IPS-18c (cell line): ENCODE measurements around the gene VWA7.
"Not testable (repeated sequence)": the region's sequence is repeated elsewhere in the genome, so short reads cannot be mapped to it uniquely, and the experiment has no call there.

Experiments used
- H3K4me3 ChIP-seq: 2 replicates; pipeline ENCODE4 v1.7.0; 2013; ENCODE audit warnings: low read depth, mild to moderate bottlenecking, low read length, moderate library complexity; ENCODE audit not compliant: insufficient read depth
- H3K9me3 ChIP-seq: one replicate; pipeline ENCODE4 v1.6.1; 2013; ENCODE audit warnings: mild to moderate bottlenecking, low read length, moderate library complexity; ENCODE audit not compliant: control insufficient read depth, insufficient read depth

The VWA7 gene

DNA sequence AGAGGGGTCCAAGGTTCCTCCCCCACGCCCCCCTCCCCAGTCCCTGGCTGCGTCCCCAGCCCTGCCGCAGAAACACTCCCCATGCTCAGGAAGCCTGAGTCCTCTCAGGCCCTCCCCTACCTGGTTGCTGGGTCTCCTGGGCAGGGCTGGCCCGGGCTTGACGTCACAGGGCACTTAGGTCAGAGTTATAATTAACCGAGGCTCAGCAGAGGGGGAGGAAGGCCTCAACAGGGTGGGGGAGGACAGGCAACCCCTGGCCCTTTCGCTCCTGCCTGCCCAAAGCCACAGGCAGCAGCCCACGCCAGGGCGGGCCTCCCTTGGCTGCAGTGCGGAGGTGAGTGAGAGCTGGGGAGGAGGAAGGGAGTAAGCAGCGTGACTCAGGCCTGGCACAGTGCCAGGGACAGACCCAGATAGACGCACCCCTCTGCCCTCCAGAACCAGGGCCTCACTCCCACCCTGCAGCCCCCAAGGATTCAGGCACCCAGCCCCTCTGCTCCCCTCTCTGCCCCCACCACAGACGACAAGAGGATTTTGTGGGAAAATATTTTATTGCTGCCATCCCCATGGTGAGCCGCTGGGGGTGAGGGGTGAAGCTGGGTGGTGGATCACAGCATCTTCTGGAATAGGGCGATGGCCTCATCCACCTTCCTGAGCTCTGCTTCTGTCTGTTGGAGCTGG, at the start of gene VWA7:
Gene VWA7, minus strand, starts transcription at position 340 of the 678 bp plus-strand sequence. CDS start 549 bp downstream, outside the sequence.
- Histone ChIP-seq H3K4me3 (no peak within 1 kb of the TSS; the same call in 1 of the 2 replicates), H3K9me3 (no peaks in the 10 kb centered on the region)

GRCh38 chr6:31826793-31827285, 49.7 kb upstream of the VWA7 start:
- H3K4me3 ChIP-seq, result peak overlapping the region; percentile 57
- H3K9me3 ChIP-seq, result no peaks in the 10 kb centered on the region

GRCh38 chr6:31825553-31825952, 48.4 kb upstream of the VWA7 start:
- Histone ChIP-seq H3K4me3 (no peak overlapping the region), H3K9me3 (no peaks in the 10 kb centered on the region)

DNA sequence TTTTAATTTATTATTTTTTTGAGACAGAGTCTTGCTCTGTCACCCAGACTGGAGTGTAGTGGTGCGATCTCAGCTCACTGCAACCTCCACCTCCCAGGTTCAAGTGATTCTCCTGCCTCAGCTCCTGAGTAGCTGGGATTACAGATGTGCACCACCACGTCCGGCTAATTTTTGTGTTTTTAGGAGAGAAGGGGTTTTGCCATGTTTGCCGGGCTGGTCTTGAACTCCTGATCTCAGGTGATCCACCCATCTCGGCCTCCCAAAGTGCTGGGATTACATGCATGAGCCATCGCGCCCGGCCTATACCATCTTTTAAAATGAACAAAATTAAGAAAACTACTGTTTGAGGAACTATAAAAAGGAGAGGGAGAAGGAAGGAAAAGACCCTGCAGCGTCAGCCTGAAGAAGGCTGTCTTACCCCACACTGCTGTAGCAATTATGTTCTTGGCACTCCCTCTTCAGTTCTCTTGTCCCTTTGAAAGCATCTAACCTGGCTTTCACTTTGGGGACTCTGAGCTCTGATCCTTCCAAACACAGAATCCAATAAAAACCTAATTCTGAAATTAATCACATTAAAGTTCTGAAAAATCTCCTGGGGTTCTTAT, 46.6 kb upstream of the VWA7 start:
- not testable (repeated sequence) for H3K4me3 ChIP-seq, H3K9me3 ChIP-seq

GRCh38 chr6:31822036-31822821, 45.1 kb upstream of the VWA7 start:
- H3K9me3 ChIP-seq, result no peaks in the 10 kb centered on the region
- peak overlapping the region; percentile 69 for H3K4me3 ChIP-seq

DNA sequence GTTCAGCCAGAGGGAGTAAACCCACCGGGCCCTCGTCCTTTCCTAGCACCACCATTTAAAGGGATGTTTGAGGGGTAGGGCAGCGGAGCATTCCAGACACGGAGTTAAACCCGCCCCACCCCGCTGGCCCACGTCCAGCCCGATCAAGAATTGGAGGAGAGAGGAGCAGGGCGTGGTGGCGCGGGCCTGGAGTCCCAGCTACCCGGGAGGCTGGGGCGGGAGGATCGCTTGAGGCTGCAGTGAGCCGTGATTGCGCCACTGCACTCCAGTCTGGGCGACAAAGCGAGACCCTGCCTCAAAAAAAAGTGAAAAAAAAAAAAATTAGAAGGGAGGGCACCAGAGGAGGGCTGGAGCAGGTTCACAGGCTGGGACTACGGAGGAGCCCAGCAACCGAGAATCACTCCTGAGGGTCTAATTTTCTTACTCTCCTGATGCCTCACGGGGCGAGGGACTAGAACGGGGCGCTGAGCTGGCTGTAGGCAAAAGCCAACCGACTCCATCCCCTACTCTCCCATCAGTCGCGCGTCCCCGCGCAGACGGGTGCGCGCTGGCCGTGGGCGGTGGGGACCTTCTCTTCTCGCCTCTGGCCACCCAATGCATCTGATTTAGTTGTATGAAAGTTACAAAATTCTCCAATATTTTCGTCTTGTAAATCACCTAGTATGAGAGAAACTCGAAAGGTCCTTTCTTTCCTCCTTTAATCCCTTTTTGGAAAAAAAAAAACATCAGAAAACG, 44.3 kb upstream of the VWA7 start:
- H3K4me3 ChIP-seq, result peak overlapping the region; percentile 69
- no peaks in the 10 kb centered on the region for H3K9me3 ChIP-seq

DNA sequence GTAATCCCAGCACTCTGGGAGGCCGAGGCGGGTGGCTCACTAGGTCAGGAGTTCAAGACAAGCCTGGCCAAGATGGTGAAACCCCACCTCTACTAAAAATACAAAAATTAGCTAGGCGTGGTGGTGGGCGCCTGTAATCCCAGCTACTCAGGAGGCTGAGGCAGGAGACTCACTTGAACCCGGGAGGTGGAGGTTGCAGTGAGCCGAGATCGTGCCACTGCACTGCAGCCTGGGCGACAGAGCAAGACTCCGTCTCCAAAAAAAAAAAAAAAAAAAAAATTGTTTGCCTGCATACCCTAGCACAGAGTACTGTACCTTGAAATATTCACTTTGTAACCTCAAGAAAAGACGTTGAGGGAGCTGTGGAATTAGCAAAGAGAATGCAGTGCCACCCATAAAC, 43.3 kb upstream of the VWA7 start:
- H3K4me3 ChIP-seq, result not testable (repeated sequence)

GRCh38 chr6:31819871-31820299, 42.8 kb upstream of the VWA7 start:
- no peak overlapping the region for H3K4me3 ChIP-seq
- H3K9me3 ChIP-seq, result no peaks in the 10 kb centered on the region

More for the DNA sequence above, 43.3 kb upstream of the VWA7 start:
- not testable (repeated sequence) for H3K9me3 ChIP-seq

- not testable (repeated sequence) for H3K4me3 ChIP-seq, H3K9me3 ChIP-seq
Observed at GRCh38 chr6:31817929-31818511, 40.9 kb upstream of the VWA7 start.

- H3K9me3 ChIP-seq, result not testable (repeated sequence)
- H3K4me3 ChIP-seq, result peak overlapping the region; percentile 36
Observed at GRCh38 chr6:31817133-31817928, 40.2 kb upstream of the VWA7 start.

DNA sequence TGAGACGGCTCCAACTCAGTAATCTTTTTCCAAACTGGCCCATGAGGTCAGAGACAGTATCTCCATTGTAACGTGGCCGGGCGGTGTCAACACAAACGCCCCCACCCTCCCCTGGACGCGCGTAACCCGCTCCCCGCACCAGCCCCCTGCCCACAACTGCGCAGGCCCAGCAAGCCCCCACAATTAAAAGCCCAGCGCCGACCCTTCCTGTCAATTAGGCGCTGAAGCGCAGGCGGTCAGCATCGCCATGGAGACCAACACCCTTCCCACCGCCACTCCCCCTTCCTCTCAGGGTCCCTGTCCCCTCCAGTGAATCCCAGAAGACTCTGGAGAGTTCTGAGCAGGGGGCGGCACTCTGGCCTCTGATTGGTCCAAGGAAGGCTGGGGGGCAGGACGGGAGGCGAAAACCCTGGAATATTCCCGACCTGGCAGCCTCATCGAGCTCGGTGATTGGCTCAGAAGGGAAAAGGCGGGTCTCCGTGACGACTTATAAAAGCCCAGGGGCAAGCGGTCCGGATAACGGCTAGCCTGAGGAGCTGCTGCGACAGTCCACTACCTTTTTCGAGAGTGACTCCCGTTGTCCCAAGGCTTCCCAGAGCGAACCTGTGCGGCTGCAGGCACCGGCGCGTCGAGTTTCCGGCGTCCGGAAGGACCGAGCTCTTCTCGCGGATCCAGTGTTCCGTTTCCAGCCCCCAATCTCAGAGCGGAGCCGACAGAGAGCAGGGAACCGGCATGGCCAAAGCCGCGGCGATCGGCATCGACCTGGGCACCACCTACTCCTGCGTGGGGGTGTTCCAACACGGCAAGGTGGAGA, 38.1 kb upstream of the VWA7 start, which contains the start of the genes HSPA1A and HSPA1L:
Gene HSPA1A, plus strand, starts transcription at position 519 of the 814 bp plus-strand sequence. Its CDS starts 214 bp downstream, at position 733.
Gene HSPA1L, minus strand, starts transcription at position 259 of the 814 bp plus-strand sequence. CDS start 3,311 bp downstream, outside the sequence.
- Histone ChIP-seq H3K9me3 (no peaks in the 10 kb centered on the region), H3K4me3 (peak within 1 kb of the TSS; percentile 66)

GRCh38 chr6:31814677-31815024, 37.5 kb upstream of the VWA7 start:
- Histone ChIP-seq H3K4me3 (peak overlapping the region; percentile 55), H3K9me3 (no peaks in the 10 kb centered on the region)

DNA sequence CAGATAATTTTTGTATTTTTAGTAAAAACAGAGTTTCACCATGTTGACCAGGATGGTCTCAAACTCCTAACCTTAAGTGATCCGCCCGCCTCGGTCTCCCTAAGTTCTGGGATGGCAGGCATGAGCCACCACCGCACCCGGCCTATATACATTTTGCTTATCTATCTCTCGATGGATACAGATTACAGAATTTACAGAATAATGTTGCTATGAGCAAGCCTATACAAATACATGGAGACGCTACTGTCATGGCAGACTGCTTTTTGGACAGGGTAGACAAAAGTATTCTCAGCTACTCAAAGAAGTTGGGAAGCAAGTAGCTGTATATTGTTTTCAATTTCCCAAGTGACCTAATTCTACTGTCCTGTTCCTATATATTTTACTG, 36.3 kb upstream of the VWA7 start:
- Histone ChIP-seq H3K4me3 (no peak overlapping the region), H3K9me3 (no peaks in the 10 kb centered on the region)

GRCh38 chr6:31811645-31812044, 34.5 kb upstream of the VWA7 start:
- Histone ChIP-seq H3K9me3 (no peaks in the 10 kb centered on the region), H3K4me3 (no peak overlapping the region)

DNA sequence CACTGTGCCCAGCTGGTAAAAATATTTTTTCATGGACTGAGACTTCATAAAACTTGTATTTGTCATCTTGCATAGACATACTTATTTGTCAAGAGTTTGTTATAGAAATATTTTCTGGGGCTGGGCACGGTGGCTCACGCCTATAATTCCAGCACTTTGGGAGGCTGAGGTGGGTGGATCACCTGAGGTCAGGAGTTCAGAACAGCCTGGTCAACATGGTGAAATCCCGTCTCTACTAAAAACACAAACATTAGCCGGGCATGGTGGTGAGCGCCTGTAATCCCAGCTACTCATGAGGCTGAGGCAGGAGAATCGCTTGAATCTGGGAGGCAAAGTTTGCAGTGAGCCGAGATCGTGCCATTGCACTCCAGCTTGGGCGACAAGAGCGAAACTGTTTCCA, 31.5 kb upstream of the VWA7 start:
- not testable (repeated sequence) for H3K4me3 ChIP-seq, H3K9me3 ChIP-seq
